MM.1S (cell line): ENCODE measurements around the gene WASF2.
A peak's percentile ranks its signal among the peaks of the same experiment; 100 is the strongest.

Experiments
- DNase-seq: peaks from one replicate; pipeline ENCODE4 v3.0.0-alpha.2; 2015
- H2AFZ ChIP-seq: fragments of 300-600 bp; sonication (generic); 2 replicates; pipeline ENCODE4 v1.6.0; 2016; ENCODE audit warnings: antibody characterized with exemption, low read length
- H3F3A ChIP-seq: fragments of 300-600 bp; sonication (generic); 2 replicates; pipeline ENCODE4 v1.6.1; 2016; ENCODE audit warnings: mild to moderate bottlenecking, antibody characterized with exemption, low read length, moderate library complexity, mixed read lengths; ENCODE audit not compliant: insufficient read depth
- H3K27ac ChIP-seq: fragments of 300-600 bp; sonication (generic); 2 replicates; pipeline ENCODE4 v1.5.1; 2016; ENCODE audit warnings: mild to moderate bottlenecking, low read length
- H3K27me3 ChIP-seq: fragments of 300-600 bp; sonication (generic); replicated peaks from 2 replicates; pipeline ENCODE4 v1.6.0; 2016; ENCODE audit warnings: low read length; ENCODE audit not compliant: insufficient read depth
- H3K36me3 ChIP-seq: fragments of 300-600 bp; sonication (generic); replicated peaks from 2 replicates; pipeline ENCODE4 v1.6.1; 2016; ENCODE audit warnings: mild to moderate bottlenecking, low read length, mixed read lengths; ENCODE audit not compliant: insufficient read depth
- H3K4me1 ChIP-seq: fragments of 300-600 bp; sonication (generic); 2 replicates; pipeline ENCODE4 v1.6.1; 2016; ENCODE audit warnings: low read length, mixed read lengths
- H3K4me2 ChIP-seq: fragments of 300-600 bp; sonication (generic); 2 replicates; pipeline ENCODE4 v1.6.0; 2016; ENCODE audit warnings: low read depth, low read length
- H3K4me3 ChIP-seq: fragments of 300-600 bp; sonication (generic); 2 replicates; pipeline ENCODE4 v1.5.1; 2016; ENCODE audit warnings: low read length, mixed read lengths
- H3K79me2 ChIP-seq: fragments of 300-600 bp; sonication (generic); 2 replicates; pipeline ENCODE4 v1.6.1; 2016; ENCODE audit warnings: mixed run types, low read length, mixed read lengths
- H3K9ac ChIP-seq: fragments of 300-600 bp; sonication (generic); 2 replicates; pipeline ENCODE4 v1.6.1; 2016; ENCODE audit warnings: low read length, mixed read lengths
- H3K9me2 ChIP-seq: fragments of 300-600 bp; sonication (generic); replicated peaks from 2 replicates; pipeline ENCODE4 v1.6.1; 2016; ENCODE audit warnings: mild to moderate bottlenecking, low read length, mixed read lengths; ENCODE audit not compliant: insufficient read depth
- H3K9me3 ChIP-seq: fragments of 300-600 bp; sonication (generic); replicated peaks from 2 replicates; pipeline ENCODE4 v1.6.1; 2016; ENCODE audit warnings: mild to moderate bottlenecking, low read length, mixed read lengths; ENCODE audit not compliant: insufficient read depth
- H4K20me1 ChIP-seq: fragments of 300-600 bp; sonication (generic); 2 replicates; pipeline ENCODE4 v1.6.1; 2016; ENCODE audit warnings: mild to moderate bottlenecking, low read length, moderate library complexity, mixed read lengths; ENCODE audit not compliant: insufficient read depth
- CTCF ChIP-seq: fragments of 300-600 bp; sonication (generic); IDR thresholded peaks from 2 replicates; pipeline ENCODE4 v1.5.1; 2016; ENCODE audit warnings: antibody characterized with exemption, low read length, mixed read lengths
- EZH2 ChIP-seq: fragments of 300-600 bp; sonication (generic); optimal IDR thresholded peaks from 2 replicates; pipeline ENCODE3; 2017; ENCODE audit warnings: low read depth, mild to moderate bottlenecking, antibody characterized with exemption, low read length, mixed read lengths
- EZH2phosphoT487 ChIP-seq: fragments of 300-600 bp; sonication (generic); IDR thresholded peaks from 2 replicates; pipeline ENCODE4 v1.6.1; 2018; ENCODE audit warnings: antibody characterized with exemption, low read length

WASF2 gene

GRCh38 chr1:27418326-27419185 lies 71.4 kb downstream of the WASF2 start:
- peak; percentile 85 for DNase-seq
- no peaks in the 10 kb centered on the region for H3K9me2 ChIP-seq
- peaks cover 54% of the 10 kb centered on the region for H3K79me2 ChIP-seq
- peak overlapping the region; percentile 30; the same call in 1 of the 2 replicates for H3K4me2 ChIP-seq
- TF ChIP-seq CTCF (no peak), EZH2 (no peak), EZH2phosphoT487 (no peak)
- peak overlapping the region; percentile 32; the same call in 1 of the 2 replicates for H3K9ac ChIP-seq
- H4K20me1 ChIP-seq: no peaks in the 10 kb centered on the region
- peak overlapping the region; percentile 19; the same call in 1 of the 2 replicates for H2AFZ ChIP-seq
- no peaks in the 10 kb centered on the region for H3K27me3 ChIP-seq
- H3K9me3 ChIP-seq: no peaks in the 10 kb centered on the region
- no peak overlapping the region for H3K4me3 ChIP-seq
- H3K36me3 ChIP-seq: no peaks in the 10 kb centered on the region
- 0 out of 2 replicates have a peak, but pooled peaks cover 9% of the 10 kb centered on the region for H3F3A ChIP-seq
- peaks cover 21% of the 10 kb centered on the region for H3K4me1 ChIP-seq
- peak overlapping the region; percentile 77 for H3K27ac ChIP-seq

- TF ChIP-seq EZH2: no peak
- no peak for TF ChIP-seq CTCF
- no peak for TF ChIP-seq EZH2phosphoT487
- Histone ChIP-seq H3K27ac (peak overlapping the region; percentile 77; the same call in 1 of the 2 replicates), H3K4me2 (peak overlapping the region; percentile 30; the same call in 1 of the 2 replicates)
Observed at GRCh38 chr1:27417713-27418112, 72.3 kb downstream of the WASF2 start.

GRCh38 chr1:27416387-27417111 lies 73.4 kb downstream of the WASF2 start:
- H4K20me1 ChIP-seq: no peaks in the 10 kb centered on the region
- H3K9ac ChIP-seq: no peak overlapping the region
- peaks cover 40% of the 10 kb centered on the region for H3K79me2 ChIP-seq
- no peak overlapping the region for H3K4me2 ChIP-seq
- TF ChIP-seq EZH2 (no peak), CTCF (peak; percentile 84)
- H3K27me3 ChIP-seq: no peaks in the 10 kb centered on the region
- H3K27ac ChIP-seq: no peak overlapping the region
- no peaks in the 10 kb centered on the region for H3K9me2 ChIP-seq
- no peaks in the 10 kb centered on the region; the same call in 1 of the 2 replicates for H3K36me3 ChIP-seq
- H3K4me1 ChIP-seq: peaks cover 21% of the 10 kb centered on the region
- H3K9me3 ChIP-seq: no peaks in the 10 kb centered on the region
- 0 out of 2 replicates have a peak, but pooled peaks cover 9% of the 10 kb centered on the region for H3F3A ChIP-seq
- H2AFZ ChIP-seq: no peak overlapping the region
- peak; percentile 74 for DNase-seq
- H3K4me3 ChIP-seq: no peak overlapping the region

More at GRCh38 chr1:27417713-27418112, 72.3 kb downstream of the WASF2 start:
- no peaks in the 10 kb centered on the region for H4K20me1 ChIP-seq
- no peaks in the 10 kb centered on the region for H3K36me3 ChIP-seq
- peaks cover 21% of the 10 kb centered on the region for H3K4me1 ChIP-seq
- peaks cover 47% of the 10 kb centered on the region for H3K79me2 ChIP-seq
- no peaks in the 10 kb centered on the region for H3K27me3 ChIP-seq
- peak overlapping the region; percentile 32; the same call in 1 of the 2 replicates for H3K9ac ChIP-seq
- no peaks in the 10 kb centered on the region for H3K9me2 ChIP-seq
- H3F3A ChIP-seq: 0 out of 2 replicates have a peak, but pooled peaks cover 9% of the 10 kb centered on the region
- H3K9me3 ChIP-seq: no peaks in the 10 kb centered on the region
- H2AFZ ChIP-seq: no peak overlapping the region
- no peak for DNase-seq
- no peak overlapping the region for H3K4me3 ChIP-seq
